TTC549 (cell line): ENCODE results near the gene PNMA6A.
"Not testable (repeated sequence)": the region's sequence is repeated elsewhere in the genome, so short reads cannot be mapped to it uniquely, and the experiment has no call there.

Experiments
- FAIRE-seq: peaks from 2 replicates; lab custom pipeline; 2012; peaks lifted over from hg19 to GRCh38; lab: Jason Lieb, UNC

The PNMA6A gene

DNA sequence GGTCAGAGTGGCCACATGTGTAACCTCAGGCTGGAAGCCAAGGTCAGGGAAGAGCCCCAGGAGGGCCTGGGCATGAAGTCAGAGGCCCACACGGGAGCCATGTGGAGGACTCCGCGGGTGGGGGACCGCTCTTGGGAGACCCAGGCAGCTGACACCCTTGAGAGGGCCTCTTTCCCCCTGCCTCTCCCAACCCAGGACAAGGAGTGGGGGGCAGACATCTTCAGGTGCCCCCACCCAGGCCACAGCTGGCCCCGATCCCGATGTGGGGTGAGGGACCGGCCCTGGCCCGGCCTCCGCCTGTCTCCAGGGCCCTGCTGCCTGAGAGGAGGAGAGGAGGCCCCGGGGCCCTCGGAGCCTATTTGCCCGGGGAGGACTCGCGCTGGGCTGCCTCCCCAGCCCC, 3.1 kb downstream of the PNMA6A start:
- FAIRE-seq = no peak

GRCh38 chrX:153077437-153078135, 5.3 kb downstream of the PNMA6A start:
- not testable (repeated sequence) for FAIRE-seq

DNA sequence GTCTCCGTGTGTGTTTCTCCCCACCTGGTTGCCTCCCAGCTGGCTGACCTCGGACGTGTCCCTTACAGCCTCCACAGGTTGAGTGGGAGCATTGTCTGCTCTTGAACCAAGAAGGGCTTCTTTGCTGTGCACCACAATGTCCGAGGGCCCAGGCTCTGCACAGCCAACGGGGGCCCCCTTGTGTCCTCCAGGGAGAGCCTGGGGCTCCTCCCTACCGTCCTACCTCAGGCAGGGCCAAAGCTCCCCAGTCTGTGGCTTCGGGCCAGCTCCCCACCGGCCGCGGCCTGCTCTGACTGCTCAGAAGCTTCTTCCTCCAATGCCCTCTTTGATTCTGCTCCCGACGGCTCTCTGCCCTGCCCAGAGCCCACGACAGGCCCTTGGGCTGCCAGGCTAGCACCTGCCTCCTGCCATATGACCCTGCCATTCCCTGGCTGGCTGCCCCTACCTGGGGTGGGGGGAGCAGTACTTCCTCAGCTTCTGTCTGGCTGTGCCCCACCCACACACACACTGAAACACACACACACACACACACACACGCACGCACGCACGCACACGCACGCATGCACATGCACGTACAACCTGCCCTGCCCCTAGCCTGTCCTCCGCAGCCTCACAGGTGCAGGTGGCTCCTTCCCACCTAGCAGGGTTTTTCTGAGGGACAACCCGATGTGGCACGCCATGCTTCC, 11.1 kb downstream of the PNMA6A start:
- FAIRE-seq = not testable (repeated sequence)

GRCh38 chrX:153102418-153102817, 30.2 kb downstream of the PNMA6A start:
- no peak for FAIRE-seq

DNA sequence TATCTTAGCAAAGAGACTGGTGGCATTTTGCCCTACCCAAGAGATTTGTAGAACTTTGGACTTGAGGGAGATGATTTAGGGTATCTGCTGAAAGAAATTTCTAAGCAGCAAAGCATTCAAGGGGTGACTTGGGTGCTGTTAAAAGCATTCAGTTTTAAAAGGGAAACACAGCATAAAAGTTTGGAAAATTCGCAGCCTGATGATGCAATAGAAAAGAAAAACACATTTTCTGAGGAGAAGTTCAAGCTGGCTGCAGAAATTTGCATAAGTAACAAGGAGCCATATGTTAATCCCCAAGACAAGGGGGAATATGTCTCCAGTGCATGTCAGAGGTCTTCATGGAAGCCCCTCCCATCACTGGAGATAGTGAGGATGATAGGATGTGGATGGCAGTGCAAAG, 32.7 kb downstream of the PNMA6A start:
- not testable (repeated sequence) for FAIRE-seq

DNA sequence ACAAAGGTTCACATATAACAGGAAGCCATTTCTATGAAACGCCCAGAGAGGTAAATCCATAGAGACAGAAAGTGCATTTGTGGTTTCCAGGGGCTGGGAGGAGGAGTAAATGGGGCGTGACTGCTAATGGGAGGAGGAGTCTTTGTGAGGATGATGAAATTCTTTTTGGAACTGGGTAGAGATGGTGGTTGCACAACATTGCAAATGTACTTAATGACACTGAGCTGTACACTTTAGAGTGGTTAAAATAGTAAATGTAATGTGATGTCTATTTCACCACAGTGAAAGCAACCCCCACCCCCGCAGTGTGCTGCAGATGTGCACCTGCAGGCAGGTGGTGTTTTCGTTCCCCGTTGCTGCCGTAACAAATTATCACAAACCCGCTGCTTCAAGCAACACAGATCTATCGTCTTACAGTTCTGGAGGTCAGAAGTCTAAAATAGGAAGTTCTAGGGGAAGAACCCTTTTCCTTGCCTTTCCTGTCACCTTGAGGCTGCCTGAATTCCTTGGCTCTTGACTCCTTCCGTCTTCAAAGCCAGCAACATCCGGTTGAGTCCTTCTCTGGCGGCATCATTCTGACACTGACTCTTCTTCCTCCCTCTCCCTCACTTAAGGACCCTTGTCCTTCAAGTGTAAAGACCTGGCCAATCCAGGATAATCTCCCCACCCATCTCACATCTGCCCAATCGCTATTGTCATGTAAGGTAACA, 34.0 kb downstream of the PNMA6A start:
- not testable (repeated sequence) for FAIRE-seq

GRCh38 chrX:153110735-153111134, 38.5 kb downstream of the PNMA6A start:
- FAIRE-seq = not testable (repeated sequence)

- FAIRE-seq = not testable (repeated sequence)
Measured at GRCh38 chrX:153113851-153114250, 41.6 kb downstream of the PNMA6A start.

DNA sequence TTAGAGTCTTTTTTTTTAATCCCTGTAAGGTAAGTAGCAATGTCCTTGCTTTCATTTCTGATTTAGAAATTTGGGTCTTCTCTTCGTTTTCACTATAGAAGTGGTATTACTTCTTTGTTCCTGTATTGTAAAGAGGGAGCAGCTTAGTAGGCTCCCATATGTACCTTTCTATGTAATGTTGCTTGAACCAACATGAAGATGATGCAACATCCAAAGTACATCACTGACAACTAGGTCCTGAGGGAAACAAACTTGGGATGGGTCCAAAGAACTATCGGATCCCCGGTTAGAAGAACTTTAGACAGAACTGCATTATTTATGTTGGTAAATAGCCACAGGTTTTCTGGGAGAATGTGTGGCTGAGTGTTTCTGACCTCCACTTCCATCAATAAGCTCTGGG, 45.5 kb downstream of the PNMA6A start:
- FAIRE-seq = not testable (repeated sequence)

DNA sequence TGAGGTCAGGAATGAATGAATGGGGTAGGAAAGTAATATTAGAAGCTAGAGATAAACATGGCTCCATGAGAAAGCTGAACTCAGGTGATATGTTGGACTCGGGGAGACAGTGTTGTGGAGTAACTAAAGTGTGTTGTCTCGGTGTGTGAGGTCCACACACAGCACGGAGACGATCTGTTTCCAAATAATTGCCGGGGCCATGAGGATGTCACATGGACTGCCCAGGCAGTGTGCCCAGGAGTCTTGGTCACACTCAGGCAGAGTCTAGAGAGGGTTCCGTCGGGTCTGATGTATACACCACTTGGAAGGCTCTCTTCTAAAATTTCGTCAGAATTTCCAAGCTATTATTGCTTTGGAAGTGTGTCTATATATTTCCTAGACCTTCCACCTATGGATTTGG, 48.0 kb downstream of the PNMA6A start:
- not testable (repeated sequence) for FAIRE-seq

GRCh38 chrX:153123468-153123867, 51.2 kb downstream of the PNMA6A start:
- FAIRE-seq = not testable (repeated sequence)
